ENCODE measurements around the gene PGM1.

PGM1 gene

DNA sequence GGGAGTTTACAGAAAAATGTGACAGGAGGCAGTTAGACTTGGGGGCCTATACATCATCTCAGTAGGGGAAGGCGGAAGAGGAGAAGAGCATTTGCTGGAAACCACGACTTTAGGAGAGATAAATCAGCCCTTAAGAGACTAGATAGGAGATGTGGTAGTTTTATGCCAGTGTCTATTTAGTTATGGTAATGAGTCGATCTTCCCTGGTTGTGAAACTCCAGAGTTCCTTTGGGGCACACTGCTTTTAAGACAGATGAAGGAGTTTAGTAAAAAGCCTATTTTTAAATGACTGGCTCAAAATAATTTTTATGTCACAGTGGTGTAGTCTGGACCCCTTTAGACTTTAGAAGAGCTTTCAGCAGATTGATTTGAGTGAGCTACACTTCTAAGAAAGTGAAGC is 7.8 kb downstream of the PGM1 start:
- DNase-seq (ENCODE audit: low read depth), result no peak
- TF ChIP-seq, protein P1, sequence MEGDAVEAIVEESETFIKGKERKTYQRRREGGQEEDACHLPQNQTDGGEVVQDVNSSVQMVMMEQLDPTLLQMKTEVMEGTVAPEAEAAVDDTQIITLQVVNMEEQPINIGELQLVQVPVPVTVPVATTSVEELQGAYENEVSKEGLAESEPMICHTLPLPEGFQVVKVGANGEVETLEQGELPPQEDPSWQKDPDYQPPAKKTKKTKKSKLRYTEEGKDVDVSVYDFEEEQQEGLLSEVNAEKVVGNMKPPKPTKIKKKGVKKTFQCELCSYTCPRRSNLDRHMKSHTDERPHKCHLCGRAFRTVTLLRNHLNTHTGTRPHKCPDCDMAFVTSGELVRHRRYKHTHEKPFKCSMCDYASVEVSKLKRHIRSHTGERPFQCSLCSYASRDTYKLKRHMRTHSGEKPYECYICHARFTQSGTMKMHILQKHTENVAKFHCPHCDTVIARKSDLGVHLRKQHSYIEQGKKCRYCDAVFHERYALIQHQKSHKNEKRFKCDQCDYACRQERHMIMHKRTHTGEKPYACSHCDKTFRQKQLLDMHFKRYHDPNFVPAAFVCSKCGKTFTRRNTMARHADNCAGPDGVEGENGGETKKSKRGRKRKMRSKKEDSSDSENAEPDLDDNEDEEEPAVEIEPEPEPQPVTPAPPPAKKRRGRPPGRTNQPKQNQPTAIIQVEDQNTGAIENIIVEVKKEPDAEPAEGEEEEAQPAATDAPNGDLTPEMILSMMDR (IDR thresholded peaks at IDR 0.05; ENCODE audit: insufficient read depth, low read depth, low read length, missing control alignments), result no peak
- no peak overlapping the region for H3K4me3 ChIP-seq (ENCODE audit: low read length)

- TF ChIP-seq, protein P1 (IDR thresholded peaks at IDR 0.05; ENCODE audit: insufficient read depth, low read depth, low read length, missing control alignments), result no peak
- no peak overlapping the region for H3K4me3 ChIP-seq (ENCODE audit: low read length)
- DNase-seq (ENCODE audit: low read depth), result no peak
Measured at GRCh38 chr1:63601463-63601862, 8.3 kb downstream of the PGM1 start.

- no peak overlapping the region for H3K4me3 ChIP-seq (ENCODE audit: low read length)
- TF ChIP-seq, protein P1 (IDR thresholded peaks at IDR 0.05; ENCODE audit: insufficient read depth, low read depth, low read length, missing control alignments), result no peak
- no peak for DNase-seq (ENCODE audit: low read depth)
Measured at GRCh38 chr1:63601912-63602311, 8.7 kb downstream of the PGM1 start.

GRCh38 chr1:63602629-63603028 is 9.4 kb downstream of the PGM1 start:
- TF ChIP-seq, protein P1 (IDR thresholded peaks at IDR 0.05; ENCODE audit: insufficient read depth, low read depth, low read length, missing control alignments), result no peak

DNA sequence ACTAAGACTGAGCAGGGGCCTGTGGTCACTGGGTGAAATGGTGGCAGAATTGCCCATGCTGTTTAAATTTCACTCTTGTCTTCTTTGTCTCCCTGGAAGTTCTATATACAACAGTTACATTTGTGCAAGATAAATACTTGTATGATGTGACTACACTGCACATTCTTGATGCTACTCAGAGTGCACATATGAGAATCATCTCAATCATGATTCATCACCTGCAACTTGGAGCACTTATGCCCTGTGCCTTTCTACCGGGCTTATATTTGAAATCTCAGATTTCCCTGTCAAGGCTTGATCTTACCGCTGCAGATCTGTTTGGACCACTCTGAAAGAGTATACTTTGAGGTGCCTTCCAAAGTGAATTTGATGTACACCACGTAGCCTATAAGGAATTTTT is 10.6 kb downstream of the PGM1 start:
- TF ChIP-seq, protein P1 (IDR thresholded peaks at IDR 0.05; ENCODE audit: insufficient read depth, low read depth, low read length, missing control alignments), result no peak
- DNase-seq (ENCODE audit: low read depth), result peak; percentile 12
- H3K4me3 ChIP-seq (ENCODE audit: low read length), result no peak overlapping the region

More at GRCh38 chr1:63602629-63603028, 9.4 kb downstream of the PGM1 start:
- no peak for DNase-seq (ENCODE audit: low read depth)
- no peak overlapping the region for H3K4me3 ChIP-seq (ENCODE audit: low read length)

DNA sequence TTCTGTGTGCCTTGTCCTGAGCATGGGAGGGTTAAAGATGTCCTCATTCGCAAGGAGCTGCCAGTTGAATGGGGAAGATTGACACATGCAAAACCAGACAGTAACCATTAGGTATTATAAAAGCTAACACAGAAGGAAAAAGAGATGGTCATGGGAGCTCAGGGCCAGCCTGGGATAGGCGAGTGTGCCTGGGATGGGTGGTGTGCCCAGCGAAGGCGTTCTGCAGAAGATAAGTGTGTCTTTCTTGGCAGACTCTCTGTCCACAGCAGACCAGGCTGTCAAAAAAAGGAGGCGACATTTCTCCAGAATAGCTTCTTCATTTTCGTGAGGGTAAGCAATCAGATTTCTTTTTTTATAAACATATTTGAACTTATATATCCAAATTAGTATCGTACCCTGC is 14.1 kb downstream of the PGM1 start:
- no peak overlapping the region for H3K4me3 ChIP-seq (ENCODE audit: low read length)
- no peak for DNase-seq (ENCODE audit: low read depth)
- TF ChIP-seq, protein P1 (IDR thresholded peaks at IDR 0.05; ENCODE audit: insufficient read depth, low read depth, low read length, missing control alignments), result no peak

DNA sequence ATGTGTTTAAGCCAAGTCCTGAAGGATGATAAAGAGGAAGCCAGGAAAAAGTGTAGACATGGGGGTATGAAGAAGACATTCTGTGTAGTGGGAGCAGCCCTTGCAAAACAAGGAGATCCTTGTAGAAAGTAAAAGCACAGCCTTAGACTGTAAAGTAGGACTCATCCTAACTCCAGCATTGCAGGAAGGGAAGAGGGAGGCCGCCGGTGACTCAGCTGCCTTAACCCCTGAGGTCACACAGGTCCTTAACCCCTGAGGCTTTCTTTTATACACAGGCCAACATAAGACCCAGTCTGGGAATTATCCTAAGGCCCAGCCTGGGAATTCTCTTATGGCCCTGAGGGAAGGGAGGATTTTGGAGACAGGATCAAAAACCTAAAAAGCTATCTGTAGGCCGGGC is 18.0 kb downstream of the PGM1 start:
- no peak for DNase-seq (ENCODE audit: low read depth)
- TF ChIP-seq, protein P1 (IDR thresholded peaks at IDR 0.05; ENCODE audit: insufficient read depth, low read depth, low read length, missing control alignments), result no peak
- no peak overlapping the region for H3K4me3 ChIP-seq (ENCODE audit: low read length)
